ENCODE measurements around the gene AP1G1.

DNA sequence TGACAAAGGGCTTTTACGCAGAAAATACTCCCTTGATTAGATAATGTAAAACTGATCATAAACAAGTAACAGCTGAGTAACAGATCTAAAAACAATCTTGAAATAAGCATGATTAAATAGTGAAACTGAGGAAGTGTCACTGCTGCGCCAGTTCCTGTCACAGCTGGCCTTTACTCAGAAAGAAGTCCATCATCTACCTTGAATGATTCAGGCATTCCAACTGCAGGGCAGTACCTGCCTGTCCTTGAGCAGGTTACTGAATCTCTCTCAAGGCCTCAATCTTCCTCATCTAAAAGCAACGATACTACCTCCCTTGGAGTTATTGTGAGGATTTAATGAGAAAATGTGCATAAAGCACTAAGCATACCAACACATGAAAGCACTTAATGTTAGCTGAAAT is 96.8 kb downstream of the AP1G1 start:
- TF ChIP-seq, protein P1, sequence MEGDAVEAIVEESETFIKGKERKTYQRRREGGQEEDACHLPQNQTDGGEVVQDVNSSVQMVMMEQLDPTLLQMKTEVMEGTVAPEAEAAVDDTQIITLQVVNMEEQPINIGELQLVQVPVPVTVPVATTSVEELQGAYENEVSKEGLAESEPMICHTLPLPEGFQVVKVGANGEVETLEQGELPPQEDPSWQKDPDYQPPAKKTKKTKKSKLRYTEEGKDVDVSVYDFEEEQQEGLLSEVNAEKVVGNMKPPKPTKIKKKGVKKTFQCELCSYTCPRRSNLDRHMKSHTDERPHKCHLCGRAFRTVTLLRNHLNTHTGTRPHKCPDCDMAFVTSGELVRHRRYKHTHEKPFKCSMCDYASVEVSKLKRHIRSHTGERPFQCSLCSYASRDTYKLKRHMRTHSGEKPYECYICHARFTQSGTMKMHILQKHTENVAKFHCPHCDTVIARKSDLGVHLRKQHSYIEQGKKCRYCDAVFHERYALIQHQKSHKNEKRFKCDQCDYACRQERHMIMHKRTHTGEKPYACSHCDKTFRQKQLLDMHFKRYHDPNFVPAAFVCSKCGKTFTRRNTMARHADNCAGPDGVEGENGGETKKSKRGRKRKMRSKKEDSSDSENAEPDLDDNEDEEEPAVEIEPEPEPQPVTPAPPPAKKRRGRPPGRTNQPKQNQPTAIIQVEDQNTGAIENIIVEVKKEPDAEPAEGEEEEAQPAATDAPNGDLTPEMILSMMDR (IDR thresholded peaks at IDR 0.05), result no peak
- TF ChIP-seq POLR2A (IDR thresholded peaks at IDR 0.05), result no peak

All from right lobe of liver (tissue), 4 donors.